Spleen (tissue), 11 donors: ENCODE results near the gene INPP5D. TPM values are rescaled to one million over a fixed set of nuclear protein-coding genes. Genes with fewer than 3 reads are reported as not detected.

Experiments used
- DNase-seq: peaks from one replicate; pipeline ENCODE4 v3.0.0-alpha.2; 2020
- H3K27ac ChIP-seq, 8 donors: fragments of 200-600 bp; sonication (generic) in 7 of 8; 1 replicate in 4 of 8; 2 replicates in 4 of 8; pipeline versions ENCODE4 v1.5.0 to v1.8.0; 2016 to 2021; ENCODE audit warnings: inconsistent platforms in 4 of 8, mild to moderate bottlenecking in 4 of 8, moderate library complexity in 1 of 8
- H3K27me3 ChIP-seq, 7 donors: fragments of 200-600 bp; sonication (generic) in 6 of 7; replicated peaks in 1 of 7; 1 replicate in 4 of 7; 2 replicates in 3 of 7; pipeline versions ENCODE4 v1.5.0 to v1.8.0; 2016 to 2021; ENCODE audit warnings: inconsistent platforms in 3 of 7, mild to moderate bottlenecking in 1 of 7
- H3K36me3 ChIP-seq, 6 donors: fragments of 200-600 bp; sonication (generic) in 5 of 6; 1 replicate in 4 of 6; 2 replicates in 2 of 6; pipeline versions ENCODE4 v1.5.0 to v1.8.0; 2016 to 2021; ENCODE audit warnings: inconsistent platforms in 2 of 6
- H3K4me1 ChIP-seq, 6 donors: fragments of 200-600 bp; sonication (generic) in 5 of 6; 1 replicate in 3 of 6; 2 replicates in 3 of 6; pipeline versions ENCODE4 v1.5.0 to v1.8.0; 2016 to 2021; ENCODE audit warnings: inconsistent platforms in 3 of 6
- H3K4me3 ChIP-seq, 8 donors: fragments of 200-600 bp; sonication (generic) in 7 of 8; 1 replicate in 4 of 8; 2 replicates in 4 of 8; pipeline versions ENCODE4 v1.5.0 to v1.8.0; 2016 to 2021; ENCODE audit warnings: inconsistent platforms in 4 of 8, mild to moderate bottlenecking in 4 of 8, moderate library complexity in 2 of 8
- H3K9me3 ChIP-seq, 8 donors: fragments of 200-600 bp; sonication (generic) in 7 of 8; 1 replicate in 4 of 8; 2 replicates in 4 of 8; pipeline versions ENCODE4 v1.5.0 to v1.8.0; 2016 to 2021; ENCODE audit warnings: inconsistent platforms in 4 of 8
- POLR2A ChIP-seq, 3 donors: fragments of 450-650 bp; IDR thresholded peaks; one replicate each; pipeline ENCODE4 v1.5.1; 2017; ENCODE audit warnings: antibody characterized with exemption in 3 of 3, mild to moderate bottlenecking in 1 of 3
- POLR2AphosphoS5 ChIP-seq, 3 donors: sonication (generic); formaldehyde crosslinking; IDR thresholded peaks; one replicate each; pipeline ENCODE4 v1.5.1; 2017; ENCODE audit warnings: antibody characterized with exemption in 3 of 3
- WGBS, 5 donors: extraction: QIAGEN DNeasy Blood & Tissue Kit in 3 of 5; methylation state at CpG; one replicate each; pipeline versions ENCODE4 v1.1.5 to v1.1.7; 2013 to 2018; 5-methylcytosine and 5-hydroxymethylcytosine counted together
- intact Hi-C: fragments of 100-400 bp; cut with DNase I; formaldehyde crosslinking; loops from one replicate; pipeline ENCODE4 v1.15.0; 2023; ENCODE audit warnings: low total_unique reads
- polyA plus RNA-seq, 3 donors: library from polyadenylated mRNA; stranded (reverse); fragments of 200-250 nt; gene quantifications; one replicate each; pipeline ENCODE4 v1.2.1, GENCODE V29; 2013
- total RNA-seq, 7 donors: library from RNA; depleted of rRNA in 3 of 7; stranded (reverse); fragments of >200 nt in 3 of 7; fragmentation: NEBNext Ultra II Directional in 4 of 7; extraction: Animal tissue kit (Norgen Biotek cat#: 25700) in 4 of 7; gene quantifications; one replicate each; pipeline versions ENCODE4 v1.1.0 to v1.2.1, GENCODE V29; 2016 to 2021
- TF ChIP-seq, protein P1 (sequence below), 11 experiments: fragments of 200-600 bp in 7 of 11; fragments of 450-650 bp in 4 of 11; sonication (generic) in 4 of 11; IDR thresholded peaks in 8 of 11; conservative IDR thresholded peaks in 3 of 11; 1 replicate in 7 of 11; 2 replicates in 4 of 11; pipeline versions ENCODE4 v1.4.0 to v1.8.0; 2016 to 2021; ENCODE audit warnings: antibody characterized with exemption in 11 of 11, inconsistent platforms in 4 of 11, mild to moderate bottlenecking in 1 of 11
- donor health status: healthy with polysubstance abuse.
- donor health status: DM: no; HTN: no; CAD: no; lungs with moderate emphysema.
- donor health status: DM: no; HTN: no; CAD: no.
- donor health status: Bipolar disorder and iron deficiency.
- donor health status: healthy.
- donor health status: DM: no; HTN: no; CAD: no.
- donor health status: DM: yes; HTN: yes; CAD: no.

INPP5D gene
- total and polyA plus RNA-seq, 10 donors = 71.1 to 246 (median 181) TPM

DNA sequence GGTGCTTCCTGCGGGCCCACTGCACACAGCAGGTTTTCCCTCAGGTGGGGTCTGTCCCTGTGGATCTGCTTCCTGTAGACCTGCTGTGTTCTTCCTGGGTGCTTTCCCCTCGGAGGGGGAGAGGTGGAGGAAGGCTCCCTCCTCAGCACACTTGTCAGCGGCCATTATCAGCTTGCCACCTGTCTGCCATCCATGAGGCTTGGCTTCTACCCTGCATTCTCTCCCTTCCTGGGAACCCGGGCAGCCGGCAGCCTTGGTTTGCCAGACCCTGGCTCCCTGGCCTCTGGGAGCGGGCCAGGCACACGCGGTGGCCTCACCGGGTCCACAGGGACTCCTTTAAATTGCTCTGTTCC is 58.5 kb downstream of the INPP5D start:
- peaks cover 0 to 96% (median 54%) of the 10 kb centered on the region in 6 donors for H3K4me1 ChIP-seq
- 83 to 95% (median 90%) methylated on average over 9 of the region's 9 CpGs for WGBS, 5 donors
- peak overlapping the region in 2 of 8 donors; percentile 46 to 53 for H3K27ac ChIP-seq
- TF ChIP-seq POLR2A (IDR thresholded peaks at IDR 0.05) (no peak), POLR2AphosphoS5 (IDR thresholded peaks at IDR 0.05) (peak in 2 of 3 donors; percentile 11 to 28)
- TF ChIP-seq, protein P1, sequence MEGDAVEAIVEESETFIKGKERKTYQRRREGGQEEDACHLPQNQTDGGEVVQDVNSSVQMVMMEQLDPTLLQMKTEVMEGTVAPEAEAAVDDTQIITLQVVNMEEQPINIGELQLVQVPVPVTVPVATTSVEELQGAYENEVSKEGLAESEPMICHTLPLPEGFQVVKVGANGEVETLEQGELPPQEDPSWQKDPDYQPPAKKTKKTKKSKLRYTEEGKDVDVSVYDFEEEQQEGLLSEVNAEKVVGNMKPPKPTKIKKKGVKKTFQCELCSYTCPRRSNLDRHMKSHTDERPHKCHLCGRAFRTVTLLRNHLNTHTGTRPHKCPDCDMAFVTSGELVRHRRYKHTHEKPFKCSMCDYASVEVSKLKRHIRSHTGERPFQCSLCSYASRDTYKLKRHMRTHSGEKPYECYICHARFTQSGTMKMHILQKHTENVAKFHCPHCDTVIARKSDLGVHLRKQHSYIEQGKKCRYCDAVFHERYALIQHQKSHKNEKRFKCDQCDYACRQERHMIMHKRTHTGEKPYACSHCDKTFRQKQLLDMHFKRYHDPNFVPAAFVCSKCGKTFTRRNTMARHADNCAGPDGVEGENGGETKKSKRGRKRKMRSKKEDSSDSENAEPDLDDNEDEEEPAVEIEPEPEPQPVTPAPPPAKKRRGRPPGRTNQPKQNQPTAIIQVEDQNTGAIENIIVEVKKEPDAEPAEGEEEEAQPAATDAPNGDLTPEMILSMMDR (IDR thresholded peaks at IDR 0.05 in 8 of 11, conservative IDR thresholded peaks at IDR 0.05 in 3 of 11) = no peak
- H3K4me3 ChIP-seq = no peak overlapping the region
- H3K9me3 ChIP-seq = peaks cover 0 to 3% (median 0%) of the 10 kb centered on the region in 8 donors
- H3K27me3 ChIP-seq = no peaks in the 10 kb centered on the region
- intact Hi-C loops = no loop called here
- peak; percentile 47 for DNase-seq
- peaks cover 0 to 91% (median 35%) of the 10 kb centered on the region in 6 donors for H3K36me3 ChIP-seq

DNA sequence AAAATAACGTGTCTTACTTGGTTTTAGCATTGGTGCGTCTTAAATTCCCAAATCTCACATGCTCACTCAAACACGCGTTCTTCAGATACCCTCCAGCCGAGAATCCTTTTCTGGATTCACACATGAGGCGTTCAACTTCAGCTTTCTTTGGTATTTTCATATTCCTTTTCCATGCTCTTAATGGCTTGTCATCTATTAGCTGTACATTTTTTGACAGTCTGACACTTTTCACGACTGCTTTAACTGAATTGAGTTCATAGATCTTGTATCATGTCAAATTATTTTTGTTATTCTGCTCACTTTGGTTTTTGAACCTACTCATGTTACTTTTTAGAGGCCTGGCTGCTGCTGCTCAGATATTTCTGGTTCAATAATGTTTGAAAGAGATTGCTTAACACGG is 59.0 kb downstream of the INPP5D start:
- peaks cover 0 to 96% (median 55%) of the 10 kb centered on the region in 6 donors for H3K4me1 ChIP-seq
- intact Hi-C loops = no loop called here
- H3K36me3 ChIP-seq = peaks cover 0 to 91% (median 40%) of the 10 kb centered on the region in 6 donors
- H3K4me3 ChIP-seq = no peak overlapping the region
- peak overlapping the region in 2 of 8 donors; percentile 46 to 53 for H3K27ac ChIP-seq
- no peak for TF ChIP-seq POLR2A (IDR thresholded peaks at IDR 0.05)
- no peak for TF ChIP-seq POLR2AphosphoS5 (IDR thresholded peaks at IDR 0.05)
- TF ChIP-seq, protein P1 (IDR thresholded peaks at IDR 0.05 in 8 of 11, conservative IDR thresholded peaks at IDR 0.05 in 3 of 11) = no peak
- no peaks in the 10 kb centered on the region for H3K27me3 ChIP-seq
- no peak for DNase-seq
- WGBS, 5 donors = 85 to 91% (median 89%) methylated on average over 8 of the region's 8 CpGs
- H3K9me3 ChIP-seq = peaks cover 0 to 4% (median 0%) of the 10 kb centered on the region in 8 donors

DNA sequence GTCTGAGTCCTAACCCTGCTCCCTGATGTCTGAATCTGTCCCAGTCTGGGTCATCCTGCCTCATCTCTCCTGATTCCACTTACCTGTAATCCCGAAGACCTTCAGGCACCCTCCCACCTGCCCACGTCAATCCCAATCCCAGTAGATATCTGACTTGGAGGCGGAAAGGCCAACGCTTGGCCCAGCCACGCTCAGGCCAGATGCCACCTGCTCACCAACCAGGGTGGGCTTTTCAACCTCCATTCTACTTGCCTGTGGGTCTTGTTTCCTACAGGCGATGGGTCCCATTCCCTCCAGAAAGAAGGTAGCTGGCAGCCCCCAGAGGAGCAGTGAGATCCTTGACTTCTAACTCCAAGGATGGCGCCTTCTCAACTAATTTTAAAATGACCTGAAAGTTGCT is 59.7 kb downstream of the INPP5D start:
- Histone ChIP-seq H3K27me3 (no peaks in the 10 kb centered on the region), H3K36me3 (peaks cover 0 to 92% (median 47%) of the 10 kb centered on the region in 6 donors), H3K4me3 (no peak overlapping the region), H3K4me1 (peaks cover 0 to 96% (median 58%) of the 10 kb centered on the region in 6 donors), H3K27ac (peak overlapping the region in 1 of 8 donors; percentile 55), H3K9me3 (peaks cover 0 to 4% (median 0%) of the 10 kb centered on the region in 8 donors)
- TF ChIP-seq POLR2A (IDR thresholded peaks at IDR 0.05) (no peak), POLR2AphosphoS5 (IDR thresholded peaks at IDR 0.05) (no peak)
- TF ChIP-seq, protein P1 (IDR thresholded peaks at IDR 0.05 in 8 of 11, conservative IDR thresholded peaks at IDR 0.05 in 3 of 11) = no peak
- peak; percentile 55 for DNase-seq
- intact Hi-C loops = loop anchor here (10.0 kb wide), 1 partner anchor 55 kb away; the partner anchor contains the start of gene INPP5D
- 95 to 100% (median 98%) methylated on average over 6 to 7 of the region's 7 CpGs for WGBS, 5 donors

DNA sequence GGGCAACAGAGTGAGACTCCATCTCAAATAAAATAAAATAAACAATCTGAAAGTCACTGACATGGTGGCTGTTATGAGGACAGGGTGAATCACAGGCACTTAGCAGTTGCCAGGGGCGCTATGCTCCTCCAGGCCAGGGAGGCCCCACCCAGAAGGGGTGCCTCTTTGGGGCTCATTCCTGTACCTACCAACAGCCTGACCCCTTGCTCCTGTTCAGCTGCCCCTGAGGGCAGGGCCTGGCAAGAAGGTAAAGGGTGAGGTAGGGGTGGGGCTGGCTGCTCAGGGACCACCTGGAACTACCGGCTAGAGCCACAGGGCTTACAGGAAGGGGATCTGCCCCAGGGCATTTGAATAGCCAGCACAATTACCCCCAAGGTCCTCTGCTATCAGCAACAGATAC is 60.3 kb downstream of the INPP5D start:
- peaks cover 0 to 4% (median 0%) of the 10 kb centered on the region in 8 donors for H3K9me3 ChIP-seq
- peaks cover 0 to 92% (median 49%) of the 10 kb centered on the region in 6 donors for H3K36me3 ChIP-seq
- H3K27ac ChIP-seq = peak overlapping the region in 1 of 8 donors; percentile 55
- WGBS, 5 donors = 75 to 92% (median 83%) methylated on average over 2 of the region's 2 CpGs
- peak; percentile 60 for DNase-seq
- TF ChIP-seq, protein P1 (IDR thresholded peaks at IDR 0.05 in 8 of 11, conservative IDR thresholded peaks at IDR 0.05 in 3 of 11) = no peak
- TF ChIP-seq POLR2AphosphoS5 (IDR thresholded peaks at IDR 0.05) (peak in 1 of 3 donors; percentile 38), POLR2A (IDR thresholded peaks at IDR 0.05) (no peak)
- no peaks in the 10 kb centered on the region for H3K27me3 ChIP-seq
- H3K4me3 ChIP-seq = no peak overlapping the region
- intact Hi-C loops = loop anchor here (10.0 kb wide), 1 partner anchor 56 kb away; the partner anchor contains the start of gene INPP5D
- peaks cover 6 to 96% (median 59%) of the 10 kb centered on the region in 6 donors for H3K4me1 ChIP-seq
